Measurements from ENCODE around the gene MSANTD3.

- TF ChIP-seq CTCF (IDR thresholded peaks at IDR 0.05; ENCODE audit: low read depth, low read length) (no peak), MAX (IDR thresholded peaks at IDR 0.05; ENCODE audit: low read depth, low read length) (no peak), POLR2A (IDR thresholded peaks at IDR 0.05; ENCODE audit: extremely low read depth, insufficient read length) (no peak)
These were observed 17.1 kb downstream of the MSANTD3 start for GRCh38 chr9:100443781-100444768.

All from NB4 (cell line).